ENCODE measurements around the gene RABGGTA. TPM values are rescaled to one million over a fixed set of nuclear protein-coding genes. Genes with fewer than 3 reads are reported as not detected.

RABGGTA gene
- total RNA-seq, 6 experiments from 2014 or later = 11.5 to 28.3 (median 15.2) TPM

DNA sequence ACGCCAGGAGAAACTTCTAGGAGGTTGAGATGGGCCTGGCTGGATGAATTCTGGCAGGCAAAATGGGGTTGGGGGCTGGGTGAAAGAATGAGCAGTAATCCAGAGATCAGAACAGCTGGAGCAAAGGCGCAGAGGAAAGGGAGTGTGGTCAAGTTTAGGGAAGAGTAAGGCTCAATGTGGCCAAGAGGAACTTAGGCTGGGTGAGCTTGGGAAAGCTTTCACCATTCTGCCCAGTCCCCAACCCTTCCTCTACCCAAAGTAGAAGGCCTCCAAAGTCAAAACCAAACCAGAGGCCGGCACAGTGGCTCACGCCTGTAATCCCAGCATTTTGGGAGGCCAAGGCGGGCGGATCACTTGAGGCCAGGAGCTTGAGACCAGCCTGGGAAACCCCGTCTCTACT lies 10.2 kb upstream of the RABGGTA start:
- intact Hi-C loops (cut with DNase I) = no loop called here
- Histone ChIP-seq H3K27ac (no peak overlapping the region), H3K4me1 (no peaks in the 10 kb centered on the region), H3K9me3 (no peaks in the 10 kb centered on the region), H3K36me3 (no peaks in the 10 kb centered on the region), H3K27me3 (no peaks in the 10 kb centered on the region), H3K4me3 (no peak overlapping the region)
- TF ChIP-seq, protein P1, sequence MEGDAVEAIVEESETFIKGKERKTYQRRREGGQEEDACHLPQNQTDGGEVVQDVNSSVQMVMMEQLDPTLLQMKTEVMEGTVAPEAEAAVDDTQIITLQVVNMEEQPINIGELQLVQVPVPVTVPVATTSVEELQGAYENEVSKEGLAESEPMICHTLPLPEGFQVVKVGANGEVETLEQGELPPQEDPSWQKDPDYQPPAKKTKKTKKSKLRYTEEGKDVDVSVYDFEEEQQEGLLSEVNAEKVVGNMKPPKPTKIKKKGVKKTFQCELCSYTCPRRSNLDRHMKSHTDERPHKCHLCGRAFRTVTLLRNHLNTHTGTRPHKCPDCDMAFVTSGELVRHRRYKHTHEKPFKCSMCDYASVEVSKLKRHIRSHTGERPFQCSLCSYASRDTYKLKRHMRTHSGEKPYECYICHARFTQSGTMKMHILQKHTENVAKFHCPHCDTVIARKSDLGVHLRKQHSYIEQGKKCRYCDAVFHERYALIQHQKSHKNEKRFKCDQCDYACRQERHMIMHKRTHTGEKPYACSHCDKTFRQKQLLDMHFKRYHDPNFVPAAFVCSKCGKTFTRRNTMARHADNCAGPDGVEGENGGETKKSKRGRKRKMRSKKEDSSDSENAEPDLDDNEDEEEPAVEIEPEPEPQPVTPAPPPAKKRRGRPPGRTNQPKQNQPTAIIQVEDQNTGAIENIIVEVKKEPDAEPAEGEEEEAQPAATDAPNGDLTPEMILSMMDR (IDR thresholded peaks at IDR 0.05) = no peak
- no peak for TF ChIP-seq POLR2A (IDR thresholded peaks at IDR 0.05)
- 60% methylated on average over 4 of the region's 7 CpGs for WGBS (ENCODE audit: insufficient coverage, low coverage, low lambda C conversion rate, missing lambda C conversion rate)
- ATAC-seq = peak in 3 of 4 donors; percentile 14 to 42 (median 18)
- no peak for DNase-seq

DNA sequence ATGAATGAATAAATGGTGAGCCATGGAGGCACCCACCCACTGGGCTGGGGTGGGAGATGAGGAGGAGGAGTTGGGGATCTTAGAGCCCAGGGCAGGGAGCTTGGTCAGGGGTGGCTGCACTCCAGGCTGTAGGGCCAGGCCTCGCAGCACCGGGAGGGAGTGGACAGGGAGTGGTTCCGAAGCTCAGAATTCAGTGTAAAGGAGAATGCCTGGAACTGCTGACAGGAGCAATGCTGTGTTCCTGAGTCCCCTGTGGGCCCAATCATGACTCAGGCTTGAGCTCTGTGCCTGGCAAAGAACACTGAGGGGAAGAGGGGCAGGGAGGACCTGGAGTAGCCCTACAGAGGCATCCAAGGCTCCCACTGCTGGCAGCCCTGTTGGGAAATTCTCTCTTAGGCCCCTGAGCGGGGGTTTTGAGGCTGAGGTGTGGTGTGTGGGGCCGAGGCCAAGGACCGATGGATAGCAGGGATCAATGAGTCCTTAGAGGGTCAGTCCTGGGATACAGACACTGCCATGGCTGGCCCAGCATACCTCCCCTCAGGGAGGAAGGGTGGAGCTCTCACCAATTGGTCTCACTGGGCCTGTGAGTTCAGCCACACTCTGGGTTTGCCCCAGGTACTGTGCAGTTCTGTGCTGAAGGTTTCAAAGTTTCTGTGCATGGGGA lies 9.5 kb upstream of the RABGGTA start:
- DNase-seq (no peak), ATAC-seq (peak in 1 of 4 donors; percentile 9)
- H3K27ac ChIP-seq = no peak overlapping the region
- TF ChIP-seq, protein P1 (IDR thresholded peaks at IDR 0.05) = no peak
- no peak for TF ChIP-seq POLR2A (IDR thresholded peaks at IDR 0.05)
- no peaks in the 10 kb centered on the region for H3K4me1 ChIP-seq
- 80% methylated on average over 1 of the region's 6 CpGs for WGBS (ENCODE audit: insufficient coverage, low coverage, low lambda C conversion rate, missing lambda C conversion rate)
- H3K4me3 ChIP-seq = no peak overlapping the region
- H3K36me3 ChIP-seq = no peaks in the 10 kb centered on the region
- H3K9me3 ChIP-seq = no peaks in the 10 kb centered on the region
- intact Hi-C loops (cut with DNase I) = no loop called here
- no peaks in the 10 kb centered on the region for H3K27me3 ChIP-seq

DNA sequence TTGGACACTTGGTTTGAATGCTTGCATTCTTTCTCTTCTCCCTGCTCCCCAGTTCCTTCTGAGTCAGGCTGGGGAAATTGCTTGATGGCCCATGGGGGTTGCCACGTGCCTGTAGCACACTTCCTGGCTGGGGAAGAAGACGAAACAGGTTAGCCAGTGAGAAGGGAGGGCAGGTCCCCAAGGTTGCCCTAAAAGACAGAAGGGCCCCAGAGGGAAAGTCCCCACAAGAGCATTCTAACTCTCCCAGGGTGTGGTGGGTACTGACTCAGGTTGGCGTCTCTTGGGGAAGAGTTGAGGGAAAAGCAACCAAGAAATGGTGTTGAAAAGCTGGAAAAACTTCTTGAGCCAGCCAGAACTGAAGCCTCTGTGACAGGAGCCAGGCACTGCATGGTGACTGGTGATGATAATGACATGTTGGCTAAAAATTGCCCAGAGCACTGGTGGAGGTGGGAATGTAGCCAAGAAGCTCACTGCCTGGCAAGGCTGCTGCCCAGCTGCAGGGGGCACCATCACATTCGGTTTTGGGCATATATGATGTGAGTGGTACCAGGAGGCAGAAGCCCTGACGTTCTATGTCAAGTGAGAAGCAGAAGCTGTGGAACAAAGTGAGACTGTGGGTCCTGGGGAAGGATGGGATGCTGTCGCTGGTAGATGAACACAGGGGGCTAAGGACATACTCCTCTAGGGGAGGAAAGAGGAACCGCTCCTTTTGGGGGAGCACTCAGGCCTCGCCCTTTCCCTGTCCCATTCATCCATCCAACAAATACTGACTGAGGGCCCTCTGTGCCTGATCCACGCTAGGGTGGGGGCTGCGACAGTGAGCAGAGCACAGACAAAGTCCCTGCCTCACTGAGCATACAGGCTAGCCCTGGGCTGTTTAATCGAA lies 8.1 kb upstream of the RABGGTA start:
- ATAC-seq (peak; percentile 18 to 59 (median 46)), DNase-seq (no peak)
- TF ChIP-seq, protein P1 (IDR thresholded peaks at IDR 0.05) = peak in 3 of 4 donors; percentile 19 to 43 (median 28)
- TF ChIP-seq POLR2A (IDR thresholded peaks at IDR 0.05) = no peak
- intact Hi-C loops (cut with DNase I) = no loop called here
- 35% methylated on average over 6 of the region's 11 CpGs for WGBS (ENCODE audit: insufficient coverage, low coverage, low lambda C conversion rate, missing lambda C conversion rate)
- Histone ChIP-seq H3K9me3 (no peaks in the 10 kb centered on the region), H3K27ac (no peak overlapping the region), H3K4me1 (no peaks in the 10 kb centered on the region), H3K36me3 (no peaks in the 10 kb centered on the region), H3K27me3 (no peaks in the 10 kb centered on the region), H3K4me3 (no peak overlapping the region)

GRCh38 chr14:24278424-24278823 lies 7.0 kb upstream of the RABGGTA start:
- ATAC-seq = no peak
- intact Hi-C loops (cut with DNase I) = no loop called here
- TF ChIP-seq, protein P1 (IDR thresholded peaks at IDR 0.05) = no peak
- no peak for TF ChIP-seq POLR2A (IDR thresholded peaks at IDR 0.05)

More at GRCh38 chr14:24278424-24278823, 7.0 kb upstream of the RABGGTA start:
- Histone ChIP-seq H3K27me3 (no peaks in the 10 kb centered on the region), H3K4me1 (peaks cover 0 to 8% (median 0%) of the 10 kb centered on the region in 4 donors), H3K9me3 (no peaks in the 10 kb centered on the region), H3K27ac (no peak overlapping the region), H3K36me3 (no peaks in the 10 kb centered on the region), H3K4me3 (no peak overlapping the region)
- WGBS (ENCODE audit: insufficient coverage, low coverage, low lambda C conversion rate, missing lambda C conversion rate) = 84% methylated on average over 5 of the region's 5 CpGs
- no peak for DNase-seq

Data from right lobe of liver (tissue), 6 donors.